Measurements from ENCODE around the gene ZNF354B. TPM values are rescaled to one million over a fixed set of nuclear protein-coding genes. Genes with fewer than 3 reads are reported as not detected.
A peak's percentile ranks its signal among the peaks of the same experiment; 100 is the strongest.
"Not testable (repeated sequence)": the region's sequence is repeated elsewhere in the genome, so short reads cannot be mapped to it uniquely, and the experiment has no call there.

ZNF354B gene
- total RNA-seq, 1 donor from 2014 or later, result 28.7 TPM

DNA sequence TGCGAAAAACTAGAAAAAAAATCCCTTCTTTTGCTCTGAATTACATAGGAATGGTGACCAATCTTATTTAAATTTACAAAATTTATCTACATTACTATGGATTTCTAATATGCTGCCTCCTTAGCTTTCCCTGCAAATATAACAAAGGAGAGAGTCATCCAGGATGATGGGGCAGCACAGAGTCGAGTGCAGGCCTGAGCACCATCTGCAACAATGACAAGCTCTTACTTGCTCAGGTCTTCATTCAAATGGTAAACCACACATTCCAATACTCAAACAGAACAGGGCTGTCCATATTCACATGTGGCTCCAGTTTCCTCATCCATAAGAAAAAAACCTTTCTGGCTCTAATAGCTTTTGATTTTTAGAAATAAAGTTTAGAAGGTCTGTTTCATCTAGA, 33.5 kb upstream of the ZNF354B start:
- H3K27ac Mint-ChIP-seq, result no peak overlapping the region
- H3K4me3 Mint-ChIP-seq, result no peak overlapping the region
- TF ChIP-seq, protein P1, sequence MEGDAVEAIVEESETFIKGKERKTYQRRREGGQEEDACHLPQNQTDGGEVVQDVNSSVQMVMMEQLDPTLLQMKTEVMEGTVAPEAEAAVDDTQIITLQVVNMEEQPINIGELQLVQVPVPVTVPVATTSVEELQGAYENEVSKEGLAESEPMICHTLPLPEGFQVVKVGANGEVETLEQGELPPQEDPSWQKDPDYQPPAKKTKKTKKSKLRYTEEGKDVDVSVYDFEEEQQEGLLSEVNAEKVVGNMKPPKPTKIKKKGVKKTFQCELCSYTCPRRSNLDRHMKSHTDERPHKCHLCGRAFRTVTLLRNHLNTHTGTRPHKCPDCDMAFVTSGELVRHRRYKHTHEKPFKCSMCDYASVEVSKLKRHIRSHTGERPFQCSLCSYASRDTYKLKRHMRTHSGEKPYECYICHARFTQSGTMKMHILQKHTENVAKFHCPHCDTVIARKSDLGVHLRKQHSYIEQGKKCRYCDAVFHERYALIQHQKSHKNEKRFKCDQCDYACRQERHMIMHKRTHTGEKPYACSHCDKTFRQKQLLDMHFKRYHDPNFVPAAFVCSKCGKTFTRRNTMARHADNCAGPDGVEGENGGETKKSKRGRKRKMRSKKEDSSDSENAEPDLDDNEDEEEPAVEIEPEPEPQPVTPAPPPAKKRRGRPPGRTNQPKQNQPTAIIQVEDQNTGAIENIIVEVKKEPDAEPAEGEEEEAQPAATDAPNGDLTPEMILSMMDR (IDR thresholded peaks at IDR 0.05; ENCODE audit: unreplicated experiment), result no peak
- no peak for DNase-seq (ENCODE audit: low spot score in 2 of 2, unreplicated experiment in 2 of 2)
- H3K9me3 Mint-ChIP-seq, result peaks cover 26% of the 10 kb centered on the region
- H3K4me1 Mint-ChIP-seq, result no peaks in the 10 kb centered on the region
- H3K36me3 Mint-ChIP-seq, result peaks cover 2% of the 10 kb centered on the region
- no peaks in the 10 kb centered on the region for H3K27me3 Mint-ChIP-seq (ENCODE audit: low read depth)

- no peaks in the 10 kb centered on the region for H3K27me3 Mint-ChIP-seq (ENCODE audit: low read depth)
- TF ChIP-seq, protein P1 (IDR thresholded peaks at IDR 0.05; ENCODE audit: unreplicated experiment), result no peak
- H3K4me1 Mint-ChIP-seq, result no peaks in the 10 kb centered on the region
- peaks cover 22% of the 10 kb centered on the region for H3K9me3 Mint-ChIP-seq
- H3K36me3 Mint-ChIP-seq, result no peaks in the 10 kb centered on the region
- DNase-seq (ENCODE audit: low spot score in 2 of 2, unreplicated experiment in 2 of 2), result no peak
- no peak overlapping the region for H3K27ac Mint-ChIP-seq
- H3K4me3 Mint-ChIP-seq, result no peak overlapping the region
Measured at GRCh38 chr5:178827636-178828035, 32.1 kb upstream of the ZNF354B start.

- Mint-ChIP-seq H3K4me1 (no peaks in the 10 kb centered on the region), H3K27ac (no peak overlapping the region), H3K4me3 (no peak overlapping the region), H3K36me3 (no peaks in the 10 kb centered on the region), H3K27me3 (ENCODE audit: low read depth) (no peaks in the 10 kb centered on the region), H3K9me3 (peaks cover 34% of the 10 kb centered on the region)
- TF ChIP-seq, protein P1 (IDR thresholded peaks at IDR 0.05; ENCODE audit: unreplicated experiment), result no peak
- no peak for DNase-seq (ENCODE audit: low spot score in 2 of 2, unreplicated experiment in 2 of 2)
Measured at GRCh38 chr5:178831049-178831448, 28.7 kb upstream of the ZNF354B start.

- Mint-ChIP-seq H3K4me1 (no peaks in the 10 kb centered on the region), H3K36me3 (no peaks in the 10 kb centered on the region), H3K4me3 (peak overlapping the region; percentile 51), H3K27ac (no peak overlapping the region), H3K27me3 (ENCODE audit: low read depth) (no peaks in the 10 kb centered on the region), H3K9me3 (peaks cover 35% of the 10 kb centered on the region)
- TF ChIP-seq, protein P1 (IDR thresholded peaks at IDR 0.05; ENCODE audit: unreplicated experiment), result no peak
- no peak for DNase-seq (ENCODE audit: low spot score in 2 of 2, unreplicated experiment in 2 of 2)
Measured at GRCh38 chr5:178832618-178833201, 27.0 kb upstream of the ZNF354B start.

GRCh38 chr5:178836628-178837027, 23.1 kb upstream of the ZNF354B start:
- H3K27me3 Mint-ChIP-seq (ENCODE audit: low read depth), result no peaks in the 10 kb centered on the region
- H3K27ac Mint-ChIP-seq, result no peak overlapping the region
- DNase-seq (ENCODE audit: low spot score in 2 of 2, unreplicated experiment in 2 of 2), result no peak
- H3K9me3 Mint-ChIP-seq, result peaks cover 23% of the 10 kb centered on the region
- TF ChIP-seq, protein P1 (IDR thresholded peaks at IDR 0.05; ENCODE audit: unreplicated experiment), result no peak
- no peaks in the 10 kb centered on the region for H3K4me1 Mint-ChIP-seq
- H3K36me3 Mint-ChIP-seq, result no peaks in the 10 kb centered on the region
- no peak overlapping the region for H3K4me3 Mint-ChIP-seq

DNA sequence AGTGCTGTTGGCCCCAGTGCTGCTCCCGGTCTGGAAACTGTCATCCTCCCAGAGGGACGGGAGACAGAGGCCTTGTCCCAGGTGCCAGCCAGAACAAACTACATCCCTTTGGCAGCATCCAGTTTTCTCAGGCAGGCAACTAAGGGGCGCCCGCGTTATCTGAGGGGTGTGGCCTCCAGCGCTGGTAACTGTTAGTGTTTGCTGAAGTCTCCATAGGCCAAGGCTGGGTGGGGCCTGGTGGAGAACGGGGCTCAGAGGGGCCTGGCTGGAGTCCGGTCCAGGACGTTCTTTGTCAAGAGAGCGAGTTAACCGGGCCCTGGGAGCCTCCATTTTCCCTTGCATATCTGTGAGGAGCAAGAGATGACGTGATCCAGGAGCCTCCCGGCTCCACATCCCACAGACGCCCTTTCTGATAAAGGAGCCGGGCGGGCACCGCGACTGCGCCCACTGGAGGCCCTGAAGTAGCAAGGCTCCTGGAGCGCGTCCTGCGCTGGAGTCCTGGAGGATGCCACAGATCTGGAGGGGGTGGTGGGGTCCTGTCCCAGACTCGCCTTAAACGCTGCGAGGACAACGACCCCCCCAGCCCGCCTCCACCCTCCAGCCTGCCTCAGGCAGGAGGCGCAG, 20.9 kb upstream of the ZNF354B start:
- DNase-seq (ENCODE audit: low spot score in 2 of 2, unreplicated experiment in 2 of 2); H3K4me1 Mint-ChIP-seq; H3K36me3 Mint-ChIP-seq; H3K4me3 Mint-ChIP-seq; H3K27me3 Mint-ChIP-seq (ENCODE audit: low read depth); H3K27ac Mint-ChIP-seq: not testable (repeated sequence)
- peaks cover 18% of the 10 kb centered on the region for H3K9me3 Mint-ChIP-seq
